ENCODE data around the gene VCL. TPM values are rescaled to one million over a fixed set of nuclear protein-coding genes. Genes with fewer than 3 reads are reported as not detected.

Gene VCL
- total and polyA plus RNA-seq, 4 donors: 4.3 to 37.8 (median 17.3) TPM

GRCh38 chr10:74027702-74028101 lies 29.8 kb downstream of the VCL start:
- Histone ChIP-seq H3K27me3 (ENCODE audit: control insufficient read depth in 4 of 4, insufficient read depth in 4 of 4, low read length in 3 of 4) (no peaks in the 10 kb centered on the region), H3K36me3 (ENCODE audit: control insufficient read depth in 4 of 4, insufficient read depth in 3 of 4, low read depth in 1 of 4, low read length in 3 of 4) (no peaks in the 10 kb centered on the region), H3K4me1 (ENCODE audit: control insufficient read depth in 4 of 4, insufficient read depth in 4 of 4, low read length in 3 of 4) (peaks cover 0 to 12% (median 7%) of the 10 kb centered on the region in 4 donors), H3K27ac (ENCODE audit: low read depth in 1 of 2, low read length in 2 of 2) (no peak overlapping the region), H3K9me3 (ENCODE audit: control insufficient read depth in 4 of 4, low read length in 3 of 4) (no peaks in the 10 kb centered on the region), H3K4me3 (ENCODE audit: low read depth in 1 of 3, low read length in 3 of 3) (no peak overlapping the region), H3K9ac (ENCODE audit: low read depth in 1 of 2, low read length in 2 of 2) (no peak overlapping the region)
- TF ChIP-seq EGR1 (IDR thresholded peaks at IDR 0.05; ENCODE audit: low read depth in 2 of 2) (no peak), REST (IDR thresholded peaks at IDR 0.05) (no peak), ZBTB33 (IDR thresholded peaks at IDR 0.05) (no peak), RAD21 (IDR thresholded peaks at IDR 0.05) (no peak), SP1 (IDR thresholded peaks at IDR 0.05) (no peak), FOXA2 (IDR thresholded peaks at IDR 0.05) (no peak), CTCF (IDR thresholded peaks at IDR 0.05; ENCODE audit: low read depth, low read length, missing input control) (no peak), YY1 (IDR thresholded peaks at IDR 0.05) (no peak), RXRA (IDR thresholded peaks at IDR 0.05) (no peak)
- 97% methylated on average over 2 of the region's 2 CpGs for WGBS
- DNase-seq (ENCODE audit: low spot score): no peak

GRCh38 chr10:74029943-74030342 lies 32.0 kb downstream of the VCL start:
- Histone ChIP-seq H3K9me3 (ENCODE audit: control insufficient read depth in 4 of 4, low read length in 3 of 4) (no peaks in the 10 kb centered on the region), H3K27ac (ENCODE audit: low read depth in 1 of 2, low read length in 2 of 2) (no peak overlapping the region), H3K27me3 (ENCODE audit: control insufficient read depth in 4 of 4, insufficient read depth in 4 of 4, low read length in 3 of 4) (no peaks in the 10 kb centered on the region), H3K36me3 (ENCODE audit: control insufficient read depth in 4 of 4, insufficient read depth in 3 of 4, low read depth in 1 of 4, low read length in 3 of 4) (no peaks in the 10 kb centered on the region), H3K4me3 (ENCODE audit: low read depth in 1 of 3, low read length in 3 of 3) (no peak overlapping the region), H3K4me1 (ENCODE audit: control insufficient read depth in 4 of 4, insufficient read depth in 4 of 4, low read length in 3 of 4) (peaks cover 0 to 19% (median 14%) of the 10 kb centered on the region in 4 donors), H3K9ac (ENCODE audit: low read depth in 1 of 2, low read length in 2 of 2) (no peak overlapping the region)
- DNase-seq (ENCODE audit: low spot score): no peak
- WGBS: 95% methylated on average over 1 of the region's 1 CpG
- TF ChIP-seq FOXA2 (IDR thresholded peaks at IDR 0.05) (no peak), SP1 (IDR thresholded peaks at IDR 0.05) (no peak), HNF4A (conservative IDR thresholded peaks at IDR 0.05) (no peak), ZBTB33 (IDR thresholded peaks at IDR 0.05) (no peak), RXRA (IDR thresholded peaks at IDR 0.05) (no peak), MAX (IDR thresholded peaks at IDR 0.05) (no peak), ATF3 (IDR thresholded peaks at IDR 0.05) (no peak), TAF1 (conservative IDR thresholded peaks at IDR 0.05) (no peak), RAD21 (IDR thresholded peaks at IDR 0.05) (no peak), YY1 (IDR thresholded peaks at IDR 0.05) (no peak), REST (IDR thresholded peaks at IDR 0.05) (no peak), FOXA1 (IDR thresholded peaks at IDR 0.05) (no peak), JUND (IDR thresholded peaks at IDR 0.05) (no peak), NR2F2 (IDR thresholded peaks at IDR 0.05) (no peak), EGR1 (IDR thresholded peaks at IDR 0.05; ENCODE audit: low read depth in 2 of 2) (no peak)
